ENCODE data around the gene TMTC1. TPM values are rescaled to one million over a fixed set of nuclear protein-coding genes. Genes with fewer than 3 reads are reported as not detected.

The TMTC1 gene
- total RNA-seq, 1 experiment from 2014 or later, result 6.1 TPM

DNA sequence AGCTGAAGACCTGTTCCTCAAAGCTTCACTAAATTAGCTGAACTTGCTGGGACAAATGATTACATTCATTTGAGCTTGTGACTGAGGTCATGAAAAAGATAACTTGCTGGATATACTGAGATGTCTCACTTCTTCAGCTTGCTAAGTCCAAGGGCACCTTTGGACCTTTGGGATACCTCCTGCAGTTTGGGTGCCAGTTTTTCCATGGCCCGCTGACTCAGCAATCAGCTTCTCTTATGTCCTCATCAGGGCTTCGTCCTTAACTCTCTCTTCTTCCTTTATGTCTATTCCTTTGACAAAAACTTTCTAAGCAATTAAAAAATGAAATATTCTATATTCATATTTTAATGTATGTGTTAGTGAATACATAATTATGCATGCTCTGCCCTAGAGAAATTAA is 331.9 kb downstream of the TMTC1 start:
- H3K4me3 ChIP-seq (ENCODE audit: low read depth, low read length, poor library complexity, severe bottlenecking), result no peak overlapping the region
- no peaks in the 10 kb centered on the region for H3K36me3 ChIP-seq (ENCODE audit: insufficient read depth, low read length, poor library complexity, severe bottlenecking)
- H3K27me3 ChIP-seq (replicated peaks; ENCODE audit: insufficient read depth, low read depth, low read length, poor library complexity), result peaks cover 14% of the 10 kb centered on the region
- intact Hi-C loops (cut with micrococcal nuclease; ENCODE audit: unreplicated experiment), result loop anchor here (5.0 kb wide), 1 partner anchor 50 kb away; no protein-coding TSS in a partner anchor
- H3K27ac ChIP-seq (ENCODE audit: low read depth, low read length, poor library complexity, severe bottlenecking), result no peak overlapping the region
- H3K4me1 ChIP-seq (ENCODE audit: insufficient read depth, low read length, poor library complexity, severe bottlenecking), result no peaks in the 10 kb centered on the region
- DNase-seq (ENCODE audit: low spot score), result no peak
- BruUV-seq (replicated peaks), result no TSS peak
- TF ChIP-seq, protein P1, sequence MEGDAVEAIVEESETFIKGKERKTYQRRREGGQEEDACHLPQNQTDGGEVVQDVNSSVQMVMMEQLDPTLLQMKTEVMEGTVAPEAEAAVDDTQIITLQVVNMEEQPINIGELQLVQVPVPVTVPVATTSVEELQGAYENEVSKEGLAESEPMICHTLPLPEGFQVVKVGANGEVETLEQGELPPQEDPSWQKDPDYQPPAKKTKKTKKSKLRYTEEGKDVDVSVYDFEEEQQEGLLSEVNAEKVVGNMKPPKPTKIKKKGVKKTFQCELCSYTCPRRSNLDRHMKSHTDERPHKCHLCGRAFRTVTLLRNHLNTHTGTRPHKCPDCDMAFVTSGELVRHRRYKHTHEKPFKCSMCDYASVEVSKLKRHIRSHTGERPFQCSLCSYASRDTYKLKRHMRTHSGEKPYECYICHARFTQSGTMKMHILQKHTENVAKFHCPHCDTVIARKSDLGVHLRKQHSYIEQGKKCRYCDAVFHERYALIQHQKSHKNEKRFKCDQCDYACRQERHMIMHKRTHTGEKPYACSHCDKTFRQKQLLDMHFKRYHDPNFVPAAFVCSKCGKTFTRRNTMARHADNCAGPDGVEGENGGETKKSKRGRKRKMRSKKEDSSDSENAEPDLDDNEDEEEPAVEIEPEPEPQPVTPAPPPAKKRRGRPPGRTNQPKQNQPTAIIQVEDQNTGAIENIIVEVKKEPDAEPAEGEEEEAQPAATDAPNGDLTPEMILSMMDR (conservative IDR thresholded peaks at IDR 0.05; ENCODE audit: low read depth, low read length), result no peak
- no peak for TF ChIP-seq EZH2 (IDR thresholded peaks at IDR 0.05; ENCODE audit: borderline replicate concordance, low read depth, low read length, poor library complexity, severe bottlenecking)
- H3K9me3 ChIP-seq (ENCODE audit: low read depth, low read length, poor library complexity, severe bottlenecking), result no peaks in the 10 kb centered on the region
- POLR2A ChIA-PET (ENCODE audit: low non-redundant PET), result no interaction called here
- CTCF ChIA-PET, result no interaction called here
